Endometrial microvascular endothelial cells (primary cell): ENCODE data around the gene TGM4. TPM values are rescaled to one million over a fixed set of nuclear protein-coding genes. Genes with fewer than 3 reads are reported as not detected.
"Not testable (repeated sequence)": the region's sequence is repeated elsewhere in the genome, so short reads cannot be mapped to it uniquely, and the experiment has no call there.

Source experiments
- in situ Hi-C: cut with HindIII; loops from 2 replicates; pipeline ENCODE4 v1.10.0; 2017; ENCODE audit warnings: low sequenced_read_pairs, low pct_unique_long_range_greater_than_20kb; ENCODE audit errors: inconsistent ontology term
- total RNA-seq: library from RNA; depleted of rRNA; stranded (reverse); fragments of >200 nt; gene quantifications from one replicate; pipeline ENCODE4 v1.2.3, GENCODE V29; 2015; ENCODE audit errors: inconsistent ontology term

TGM4 gene
- 0.09 TPM for total RNA-seq

DNA sequence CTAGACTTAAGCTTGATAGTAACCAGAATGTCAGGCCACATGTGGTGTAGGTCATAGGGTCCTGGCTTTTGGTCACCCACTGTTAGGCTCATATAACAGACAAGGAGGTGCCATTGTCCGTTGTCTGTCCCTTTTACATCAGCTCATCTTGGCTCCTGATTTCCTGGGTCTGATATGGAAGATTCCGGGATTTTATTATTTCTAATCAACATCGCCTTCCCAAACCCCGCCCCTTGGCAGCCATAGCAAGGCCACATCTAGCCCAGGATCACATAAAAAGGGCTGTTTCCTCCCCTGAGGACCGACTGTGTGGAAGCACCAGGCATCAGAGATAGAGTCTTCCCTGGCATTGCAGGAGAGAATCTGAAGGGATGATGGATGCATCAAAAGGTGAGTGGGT lies at the start of gene TGM4:
TSS of gene TGM4 (plus strand) at position 301 of the 400 bp plus-strand sequence. CDS start at position 372, 71 bp downstream.
- in situ Hi-C loops, result no loop called here

DNA sequence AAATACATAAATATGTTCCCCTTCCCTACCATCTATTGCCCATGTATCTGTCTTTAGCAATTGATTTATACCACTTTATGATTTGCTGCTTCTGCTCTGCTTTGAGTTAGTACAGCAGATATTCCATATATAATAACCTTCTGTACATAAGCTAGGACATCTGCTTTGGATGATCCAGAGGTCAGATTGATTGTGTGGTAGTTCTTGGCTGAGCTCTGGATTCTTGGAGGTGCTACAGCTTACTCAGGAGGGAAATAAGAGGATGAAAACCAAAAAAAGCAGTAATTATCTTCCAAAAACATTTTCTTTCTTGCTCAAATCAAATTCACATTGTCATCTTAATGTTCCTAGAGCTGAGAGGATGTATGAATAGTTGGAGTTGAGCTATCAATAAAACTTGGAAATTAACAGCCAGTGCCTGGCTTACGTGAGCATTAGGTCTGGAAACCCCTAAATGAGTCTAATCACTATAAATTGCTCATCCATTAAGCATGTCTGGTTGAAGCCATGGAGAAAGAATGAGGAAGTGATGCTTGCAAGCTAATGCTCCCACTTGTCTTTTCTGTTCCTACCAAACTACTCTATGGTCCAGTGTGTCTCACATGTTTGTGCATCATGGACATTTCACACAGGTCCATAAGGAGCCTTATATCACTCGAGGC lies 49.0 kb upstream of the TGM4 start:
- in situ Hi-C loops, result no loop called here

GRCh38 chr3:44827196-44827595 lies 47.2 kb upstream of the TGM4 start:
- in situ Hi-C loops, result no loop called here

GRCh38 chr3:44831232-44831631 lies 43.2 kb upstream of the TGM4 start:
- in situ Hi-C loops, result no loop called here

DNA sequence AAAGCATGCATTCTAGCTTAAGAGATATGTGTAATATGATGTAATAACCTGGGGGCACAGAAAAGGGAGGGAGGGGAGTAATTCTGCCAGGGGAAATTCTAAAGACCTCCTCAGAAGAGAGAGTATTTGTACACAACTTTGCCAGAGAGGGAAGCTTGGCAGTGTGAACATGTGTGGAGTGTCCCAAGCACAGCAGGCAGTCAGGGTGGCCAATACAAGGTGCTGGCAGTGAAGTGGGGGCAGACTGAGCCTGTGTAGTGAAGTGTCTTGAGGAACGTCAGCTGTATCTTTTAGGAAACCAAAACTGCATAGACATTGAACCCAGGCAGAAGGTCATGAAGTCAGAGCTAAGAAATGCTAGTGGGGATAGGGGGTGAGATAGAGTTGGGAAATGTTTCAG lies 42.4 kb upstream of the TGM4 start:
- in situ Hi-C loops, result no loop called here

DNA sequence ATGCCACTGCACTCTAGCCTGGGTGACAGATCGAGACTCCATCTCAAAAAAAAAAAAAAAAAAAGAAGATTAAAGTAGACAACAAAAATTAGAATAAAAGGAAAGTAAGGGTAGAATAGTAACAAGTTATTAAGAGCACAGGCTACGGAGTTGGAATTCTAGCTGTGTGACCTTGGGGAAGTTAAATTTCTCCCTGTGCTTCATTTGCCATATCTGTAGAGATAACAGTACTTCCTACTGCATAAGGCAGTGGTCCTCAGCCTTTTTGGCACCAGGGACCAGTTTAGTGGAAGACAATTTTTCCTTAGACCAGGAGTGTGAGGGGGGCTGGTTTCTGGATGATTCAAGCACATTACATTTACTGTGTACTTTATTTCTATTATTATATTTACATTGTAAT lies 41.4 kb upstream of the TGM4 start:
- in situ Hi-C loops, result no loop called here

DNA sequence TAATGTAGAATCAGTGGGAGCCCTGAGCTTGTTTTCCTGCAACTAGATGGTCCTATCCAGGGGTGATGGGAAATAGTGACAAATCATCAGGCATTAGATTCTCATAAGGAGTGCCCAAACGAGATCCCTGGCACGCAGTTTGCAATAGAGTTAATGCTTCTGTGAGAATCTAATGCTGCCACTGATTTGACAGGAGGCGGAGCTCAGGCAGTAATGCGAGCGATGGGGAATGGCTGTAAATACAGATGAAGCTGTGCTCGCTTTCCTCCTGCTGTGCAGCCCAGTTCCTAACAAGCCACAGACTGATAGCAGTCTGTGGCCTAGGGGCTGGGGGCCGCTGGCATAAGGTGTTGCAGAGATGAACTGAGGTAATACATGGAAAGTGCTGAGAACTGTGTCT lies 41.0 kb upstream of the TGM4 start:
- in situ Hi-C loops, result no loop called here

DNA sequence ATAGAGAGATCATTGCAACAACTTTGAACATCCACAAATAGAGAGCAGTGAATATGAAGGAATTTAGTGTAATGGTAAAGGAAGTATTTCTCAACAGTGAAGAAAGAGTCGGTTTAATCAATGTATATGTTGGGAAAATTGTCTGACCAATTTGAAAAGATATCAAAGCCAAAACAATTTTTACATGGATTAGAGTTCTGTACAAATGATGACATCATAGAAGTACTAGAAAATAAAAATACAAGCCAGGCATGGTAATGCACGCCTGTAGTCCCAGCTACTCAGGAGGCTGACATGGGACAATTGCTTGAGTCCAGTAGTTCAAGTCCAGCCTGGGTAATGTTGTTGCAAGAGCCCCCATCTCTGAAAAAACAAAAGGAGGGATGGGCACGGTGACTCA lies 38.7 kb upstream of the TGM4 start:
- in situ Hi-C loops, result no loop called here

DNA sequence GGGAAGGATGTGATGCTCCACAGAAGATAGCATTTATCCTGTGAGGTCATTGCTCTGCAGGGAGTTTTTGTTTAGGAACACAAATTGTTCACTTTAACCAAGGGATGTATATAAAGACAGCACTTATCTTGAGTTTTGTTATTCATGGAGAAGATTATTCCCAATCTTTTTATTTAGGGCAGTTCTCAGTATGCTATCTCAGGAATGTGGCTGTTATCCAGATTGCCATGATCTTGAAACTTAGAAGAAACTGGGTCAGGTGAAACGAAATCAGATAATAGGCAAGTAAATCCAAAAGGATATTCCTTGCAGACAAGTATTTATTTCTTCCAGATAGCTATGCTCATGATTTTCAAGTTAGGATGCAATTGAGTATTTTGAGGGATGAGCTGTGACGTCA lies 32.0 kb upstream of the TGM4 start:
- in situ Hi-C loops, result no loop called here

DNA sequence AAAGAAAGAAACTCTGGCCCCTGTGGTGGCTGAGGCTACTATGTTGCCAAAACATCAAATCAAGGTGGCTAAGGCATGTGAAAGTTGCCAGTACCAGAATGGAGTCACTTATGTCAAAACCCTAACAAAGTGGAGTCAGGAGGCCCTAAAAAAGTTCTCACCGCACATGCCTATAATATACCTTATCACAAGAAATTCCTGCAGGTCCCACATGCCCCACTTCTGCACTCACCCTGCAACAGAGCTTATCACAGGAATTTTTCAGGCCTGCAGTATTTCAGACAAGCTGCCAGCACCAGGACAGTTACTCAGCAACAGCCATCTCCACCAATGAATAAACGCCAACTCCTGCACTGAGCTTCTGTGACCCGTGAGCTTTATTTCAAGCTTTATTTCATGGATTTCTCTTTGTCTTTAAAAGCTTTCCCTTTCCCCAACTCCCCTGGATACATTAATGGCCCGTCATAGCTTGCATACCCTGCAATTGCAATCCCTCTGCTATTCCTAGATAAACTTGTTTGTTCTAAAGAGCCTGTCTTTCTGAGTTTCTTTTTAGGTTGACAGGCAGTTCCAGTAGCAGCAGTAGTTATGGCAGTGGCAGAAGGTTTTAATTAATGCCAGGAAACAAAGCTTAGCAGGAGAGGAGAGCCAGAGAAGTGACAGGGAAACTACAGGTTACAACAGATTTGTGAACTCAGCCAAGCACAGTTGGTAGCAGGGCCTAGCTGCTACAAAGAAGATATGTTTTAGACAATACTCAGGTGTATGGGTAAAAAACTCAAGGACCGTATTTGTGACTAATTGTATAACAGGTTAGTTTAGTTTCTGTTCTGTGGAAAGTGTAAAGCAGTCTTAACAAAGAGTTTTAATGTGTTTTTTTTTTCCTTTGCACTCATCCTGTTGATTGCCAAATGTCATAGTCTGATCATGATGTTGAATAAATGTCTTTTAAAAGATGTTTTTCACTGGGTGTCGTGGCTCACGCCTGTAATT lies 28.6 kb upstream of the TGM4 start:
- in situ Hi-C loops, result no loop called here

GRCh38 chr3:44848634-44849033 lies 25.8 kb upstream of the TGM4 start:
- in situ Hi-C loops, result no loop called here

GRCh38 chr3:44856663-44857062 lies 17.7 kb upstream of the TGM4 start:
- in situ Hi-C loops, result not testable (repeated sequence)

- in situ Hi-C loops, result no loop called here
These were observed 14.3 kb upstream of the TGM4 start for GRCh38 chr3:44860117-44860516.

DNA sequence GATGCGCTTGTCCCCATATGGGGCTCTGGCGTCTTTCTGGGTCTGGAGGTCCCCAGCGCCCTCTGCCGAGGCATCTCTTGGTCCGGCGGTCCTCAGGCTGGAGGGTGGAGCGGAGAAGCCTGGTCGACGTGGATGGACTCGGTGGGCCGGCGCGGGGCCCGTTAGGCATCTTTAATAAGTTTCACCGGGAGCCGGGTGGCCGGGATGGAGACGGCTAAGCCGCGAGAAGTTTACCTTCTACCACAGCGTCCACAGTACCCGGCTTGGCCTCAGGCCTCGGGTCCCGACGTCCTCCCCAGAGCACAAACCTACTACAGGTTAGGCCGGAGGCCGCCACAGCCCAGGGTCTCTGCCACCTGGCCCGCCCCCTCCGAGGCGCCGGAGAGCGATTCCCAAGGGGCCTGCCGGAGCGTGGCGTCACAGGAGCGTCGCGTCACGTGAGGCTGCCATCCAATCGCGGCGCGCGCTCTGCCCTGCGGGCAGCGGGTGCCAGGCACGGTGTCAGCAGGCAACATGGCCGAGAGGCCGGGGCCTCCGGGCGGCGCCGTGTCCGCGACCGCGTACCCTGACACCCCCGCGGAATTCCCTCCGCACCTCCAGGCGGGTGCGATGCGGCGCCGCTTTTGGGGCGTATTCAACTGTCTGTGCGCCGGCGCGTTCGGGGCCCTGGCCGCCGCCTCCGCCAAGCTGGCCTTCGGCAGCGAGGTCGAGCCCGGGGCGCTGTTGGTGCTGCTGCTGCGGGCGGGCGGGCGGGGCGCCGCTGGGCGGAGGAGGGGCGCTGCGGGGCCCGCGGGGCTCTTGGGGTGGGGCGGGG lies 12.8 kb upstream of the TGM4 start, which contains the start of gene TMEM42:
TSS of gene TMEM42 (plus strand) at position 501 of the 814 bp plus-strand sequence. CDS start at position 514, 13 bp downstream.
- in situ Hi-C loops, result no loop called here

DNA sequence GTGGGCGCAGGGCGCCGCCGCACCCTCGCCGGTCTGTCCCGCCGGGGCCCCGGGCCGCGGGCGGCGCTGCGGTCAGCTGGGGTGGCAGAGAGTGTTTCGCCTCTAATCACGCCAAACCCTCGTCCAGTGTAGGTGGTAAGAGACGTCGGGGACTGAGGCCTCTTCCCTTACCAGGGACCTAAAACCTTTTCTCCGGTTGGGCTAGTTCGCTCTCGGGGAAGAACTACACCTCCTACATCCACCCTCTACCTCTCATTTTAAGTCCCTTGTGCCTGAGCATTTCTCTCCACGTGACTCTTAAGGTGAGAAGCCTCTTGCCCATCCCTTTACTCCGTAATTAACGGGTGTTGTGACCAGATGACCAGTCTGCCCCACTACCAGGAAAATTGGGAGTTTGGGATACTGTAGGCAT lies 12.2 kb upstream of the TGM4 start:
- in situ Hi-C loops, result no loop called here

DNA sequence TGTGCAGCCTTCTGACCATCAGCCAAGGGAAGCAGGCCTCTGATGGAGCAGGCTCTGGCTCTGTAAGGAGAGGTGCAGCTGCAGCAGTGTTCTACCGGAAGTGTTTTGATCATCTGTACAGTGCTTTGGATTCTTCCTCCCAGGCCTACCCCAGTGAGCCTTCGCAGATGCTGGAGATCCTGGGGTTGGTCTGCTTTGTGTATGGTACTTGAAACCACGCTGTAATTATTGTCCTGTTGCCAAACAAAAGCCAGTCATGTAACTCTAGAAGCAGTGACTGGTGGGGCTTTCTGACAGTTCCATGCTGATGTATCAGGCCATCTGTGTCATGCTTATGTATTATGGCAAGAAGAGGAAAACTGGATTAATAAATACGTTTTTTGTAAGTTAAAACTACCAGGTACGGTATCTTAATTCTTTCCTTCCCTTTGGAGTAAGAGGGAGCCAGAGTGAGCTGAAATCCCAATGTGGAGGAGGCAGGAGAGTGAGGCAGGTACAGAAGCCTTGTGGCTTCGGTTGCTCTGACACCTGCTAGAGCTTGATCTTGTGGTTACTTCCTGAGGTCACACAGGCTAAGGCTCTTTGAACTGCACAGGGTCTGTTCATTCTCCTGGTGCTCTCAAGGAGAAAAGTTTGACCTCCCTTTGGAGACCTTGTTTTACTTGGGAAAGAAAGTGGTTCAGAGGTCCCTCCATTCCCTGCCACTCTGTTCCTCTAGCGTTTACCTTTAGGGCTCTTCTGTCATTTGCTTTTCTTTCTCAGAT lies 9.0 kb upstream of the TGM4 start:
- in situ Hi-C loops, result no loop called here

DNA sequence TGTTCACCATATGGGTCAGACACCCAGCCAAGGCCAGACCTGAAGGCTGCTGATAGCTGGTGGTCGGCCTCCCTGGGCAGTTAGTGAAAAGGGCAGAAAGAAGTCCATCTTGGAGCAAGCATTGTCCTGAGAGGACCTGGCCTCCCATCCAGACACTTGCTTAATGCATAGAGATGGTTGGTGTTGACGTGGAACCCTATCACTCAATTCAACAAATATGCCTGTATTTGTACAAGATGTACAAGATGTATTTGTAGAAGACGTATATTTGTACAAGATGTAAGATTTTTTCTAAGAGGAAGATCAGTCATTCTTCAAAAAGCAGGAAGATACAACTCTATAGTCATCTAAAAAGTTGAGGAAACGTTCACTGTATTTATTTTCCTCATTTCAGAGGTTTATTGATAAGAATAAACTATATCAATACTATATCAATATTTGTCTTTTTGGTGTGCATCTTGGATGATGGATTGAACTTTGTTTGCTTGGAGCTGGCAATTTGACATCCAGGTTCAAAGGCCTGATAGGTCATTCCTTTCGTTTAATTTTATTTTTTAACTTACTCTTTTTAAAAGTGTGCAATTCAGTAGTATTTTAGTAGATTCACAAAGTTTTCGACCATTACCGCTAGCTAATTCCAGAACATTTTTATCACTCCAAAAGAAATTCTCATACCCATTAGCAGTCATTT lies 6.8 kb upstream of the TGM4 start:
- in situ Hi-C loops, result no loop called here
